ENCODE measurements around the gene CENPW. TPM values are rescaled to one million over a fixed set of nuclear protein-coding genes. Genes with fewer than 3 reads are reported as not detected.

Gene CENPW
- total and polyA plus RNA-seq, 2 of the 4 experiments (the other 2 are of a cell fraction), result 8.2 to 19.3 TPM

DNA sequence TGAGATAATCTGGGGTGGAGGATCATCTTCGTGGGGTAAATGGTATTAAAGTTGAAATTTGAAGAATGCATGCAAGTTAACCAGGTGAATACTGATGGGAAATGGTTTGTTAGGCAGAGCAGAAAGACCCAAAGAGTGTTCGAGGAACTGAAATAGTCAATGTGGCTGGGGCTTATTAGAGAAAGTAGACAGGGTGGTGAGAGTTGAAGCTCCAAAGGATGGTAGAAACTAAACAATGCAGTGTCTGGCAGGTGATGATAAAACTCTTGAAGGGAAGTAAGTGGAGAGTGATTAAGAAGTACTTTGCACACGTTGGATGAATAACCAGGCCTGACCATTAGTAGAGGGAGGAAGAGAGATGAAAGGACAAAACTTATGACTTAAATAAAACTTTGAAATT, 39.8 kb upstream of the CENPW start:
- ChIA-PET POLR2A (ENCODE audit: unreplicated experiment) (no interaction called here), CTCF (no interaction called here)
- Histone ChIP-seq H3K23ac (ENCODE audit: low read depth, low read length) (no peak overlapping the region), H3K56ac (ENCODE audit: extremely low read depth, insufficient read depth, low read length) (no peak overlapping the region), H2BK120ac (ENCODE audit: low read depth, low read length) (no peak overlapping the region), H2BK5ac (ENCODE audit: low read depth, low read length, poor library complexity, severe bottlenecking) (no peak overlapping the region), H2BK15ac (ENCODE audit: low read depth, low read length) (no peak overlapping the region), H3K18ac (ENCODE audit: low read depth, low read length) (no peak overlapping the region), H3K14ac (replicated peaks; ENCODE audit: low read depth, low read length) (no peak overlapping the region), H3K9me1 (ENCODE audit: insufficient read depth, low read length) (no peaks in the 10 kb centered on the region), H3K36me3 (ENCODE audit: control insufficient read depth, insufficient read depth, low read length) (no peaks in the 10 kb centered on the region), H4K91ac (ENCODE audit: insufficient read depth, low read depth, low read length) (no peak overlapping the region), H4K8ac (ENCODE audit: low read depth in 2 of 2, low read length in 2 of 2) (no peak overlapping the region), H3K79me1 (ENCODE audit: low read depth in 1 of 2, low read length in 2 of 2) (no peaks in the 10 kb centered on the region), H2BK20ac (ENCODE audit: low read depth, low read length) (no peak overlapping the region), H3K9me3 (ENCODE audit: control insufficient read depth, insufficient read depth, low read length) (no peaks in the 10 kb centered on the region), H2AK9ac (replicated peaks; ENCODE audit: low read depth, low read length, poor library complexity) (no peak overlapping the region), H4K20me1 (ENCODE audit: insufficient read depth, low read length) (no peaks in the 10 kb centered on the region), H3K4me2 (ENCODE audit: low read depth, low read length) (no peak overlapping the region), H3K9ac (ENCODE audit: low read depth, low read length) (no peak overlapping the region), H3K4ac (ENCODE audit: low read depth, low read length) (no peak overlapping the region), H3K4me3 (ENCODE audit: insufficient read depth, low read depth, low read length) (no peak overlapping the region), H2AFZ (replicated peaks; ENCODE audit: low read length, poor library complexity) (no peak overlapping the region), H2AK5ac (ENCODE audit: low read depth, low read length) (no peak overlapping the region), H4K5ac (ENCODE audit: low read depth, low read length) (no peak overlapping the region), H3K4me1 (ENCODE audit: control insufficient read depth, insufficient read depth, low read length) (no peaks in the 10 kb centered on the region), H3K27ac (ENCODE audit: insufficient read depth, low read length) (no peak overlapping the region), H3K27me3 (ENCODE audit: control insufficient read depth, insufficient read depth, low read length) (no peaks in the 10 kb centered on the region)
- DNase-seq, result no peak
- ATAC-seq (ENCODE audit: low read depth), result no peak
- TF ChIP-seq, protein P1, sequence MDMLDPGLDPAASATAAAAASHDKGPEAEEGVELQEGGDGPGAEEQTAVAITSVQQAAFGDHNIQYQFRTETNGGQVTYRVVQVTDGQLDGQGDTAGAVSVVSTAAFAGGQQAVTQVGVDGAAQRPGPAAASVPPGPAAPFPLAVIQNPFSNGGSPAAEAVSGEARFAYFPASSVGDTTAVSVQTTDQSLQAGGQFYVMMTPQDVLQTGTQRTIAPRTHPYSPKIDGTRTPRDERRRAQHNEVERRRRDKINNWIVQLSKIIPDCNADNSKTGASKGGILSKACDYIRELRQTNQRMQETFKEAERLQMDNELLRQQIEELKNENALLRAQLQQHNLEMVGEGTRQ (IDR thresholded peaks at IDR 0.05; ENCODE audit: low read depth, low read length), result no peak
- TF ChIP-seq RCOR1 (IDR thresholded peaks at IDR 0.05; ENCODE audit: insufficient replicate concordance, low read length) (no peak), MAFK (IDR thresholded peaks at IDR 0.05; ENCODE audit: low read depth, low read length) (no peak), RFX5 (IDR thresholded peaks at IDR 0.05; ENCODE audit: low read depth, low read length) (no peak), NFE2L2 (IDR thresholded peaks at IDR 0.05; ENCODE audit: low read depth, low read length) (no peak), CEBPB (IDR thresholded peaks at IDR 0.05; ENCODE audit: low read depth, low read length) (no peak), RAD21 (IDR thresholded peaks at IDR 0.05; ENCODE audit: low read length) (no peak), BHLHE40 (IDR thresholded peaks at IDR 0.05; ENCODE audit: low read depth, low read length) (no peak), FOS (IDR thresholded peaks at IDR 0.05; ENCODE audit: low read depth, low read length) (no peak), POLR2A (IDR thresholded peaks at IDR 0.05; ENCODE audit: low read depth, low read length) (no peak)
- TF ChIP-seq, protein P2, sequence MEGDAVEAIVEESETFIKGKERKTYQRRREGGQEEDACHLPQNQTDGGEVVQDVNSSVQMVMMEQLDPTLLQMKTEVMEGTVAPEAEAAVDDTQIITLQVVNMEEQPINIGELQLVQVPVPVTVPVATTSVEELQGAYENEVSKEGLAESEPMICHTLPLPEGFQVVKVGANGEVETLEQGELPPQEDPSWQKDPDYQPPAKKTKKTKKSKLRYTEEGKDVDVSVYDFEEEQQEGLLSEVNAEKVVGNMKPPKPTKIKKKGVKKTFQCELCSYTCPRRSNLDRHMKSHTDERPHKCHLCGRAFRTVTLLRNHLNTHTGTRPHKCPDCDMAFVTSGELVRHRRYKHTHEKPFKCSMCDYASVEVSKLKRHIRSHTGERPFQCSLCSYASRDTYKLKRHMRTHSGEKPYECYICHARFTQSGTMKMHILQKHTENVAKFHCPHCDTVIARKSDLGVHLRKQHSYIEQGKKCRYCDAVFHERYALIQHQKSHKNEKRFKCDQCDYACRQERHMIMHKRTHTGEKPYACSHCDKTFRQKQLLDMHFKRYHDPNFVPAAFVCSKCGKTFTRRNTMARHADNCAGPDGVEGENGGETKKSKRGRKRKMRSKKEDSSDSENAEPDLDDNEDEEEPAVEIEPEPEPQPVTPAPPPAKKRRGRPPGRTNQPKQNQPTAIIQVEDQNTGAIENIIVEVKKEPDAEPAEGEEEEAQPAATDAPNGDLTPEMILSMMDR (conservative IDR thresholded peaks at IDR 0.05; ENCODE audit: low read depth, low read length), result no peak
- in situ Hi-C loops (cut with MboI; ENCODE audit: low sequenced_read_pairs) (no loop called here), dilution Hi-C loops (cut with HindIII; ENCODE audit: low sequenced_read_pairs, unreplicated experiment) (no loop called here), intact Hi-C loops (cut with micrococcal nuclease) (no loop called here)
- BruUV-seq (replicated peaks), result no TSS peak
- WGBS, 2 experiments (ENCODE audit: extremely low coverage in 2 of 2, insufficient read length in 1 of 2), result 45% methylated on average over 2 of the region's 3 CpGs; no CpG with 5 or more reads in 1 of the 2 experiments

Measured in IMR-90 (cell line).